Measurements from ENCODE around the gene RPEL1.
"Not testable (repeated sequence)": the region's sequence is repeated elsewhere in the genome, so short reads cannot be mapped to it uniquely, and the experiment has no call there.

RPEL1 gene

GRCh38 chr10:103245587-103245986 is at the start of gene RPEL1:
TSS of gene RPEL1 (plus strand) at chr10:103245887. CDS start at chr10:103245997, 110 bp downstream.
- not testable (repeated sequence) for H3K4me3 Mint-ChIP-seq, H3K27me3 Mint-ChIP-seq, ATAC-seq, H3K36me3 Mint-ChIP-seq, H3K27ac Mint-ChIP-seq, H3K9me3 Mint-ChIP-seq
- H3K4me1 Mint-ChIP-seq: peaks cover 17% of the 10 kb centered on the region

GRCh38 chr10:103196516-103196915 is 49.2 kb upstream of the RPEL1 start:
- no peak overlapping the region for H3K27ac Mint-ChIP-seq
- no peaks in the 10 kb centered on the region for H3K9me3 Mint-ChIP-seq
- H3K4me3 Mint-ChIP-seq: no peak overlapping the region
- ATAC-seq: no peak
- H3K27me3 Mint-ChIP-seq: no peaks in the 10 kb centered on the region
- peaks cover 24% of the 10 kb centered on the region for H3K4me1 Mint-ChIP-seq
- H3K36me3 Mint-ChIP-seq: peaks cover 5% of the 10 kb centered on the region

- Mint-ChIP-seq H3K27me3 (no peaks in the 10 kb centered on the region), H3K4me1 (peaks cover 18% of the 10 kb centered on the region), H3K4me3 (no peak overlapping the region), H3K27ac (no peak overlapping the region), H3K36me3 (peaks cover 5% of the 10 kb centered on the region), H3K9me3 (no peaks in the 10 kb centered on the region)
- no peak for ATAC-seq
These were observed 48.5 kb upstream of the RPEL1 start for GRCh38 chr10:103197174-103197573.

GRCh38 chr10:103197903-103198302 is 47.8 kb upstream of the RPEL1 start:
- H3K36me3 Mint-ChIP-seq: no peaks in the 10 kb centered on the region
- no peak overlapping the region for H3K27ac Mint-ChIP-seq
- H3K4me3 Mint-ChIP-seq: no peak overlapping the region
- ATAC-seq: no peak
- no peaks in the 10 kb centered on the region for H3K9me3 Mint-ChIP-seq
- no peaks in the 10 kb centered on the region for H3K27me3 Mint-ChIP-seq
- peaks cover 13% of the 10 kb centered on the region for H3K4me1 Mint-ChIP-seq

GRCh38 chr10:103198648-103199047 is 47.0 kb upstream of the RPEL1 start:
- no peak for ATAC-seq
- Mint-ChIP-seq H3K27ac (no peak overlapping the region), H3K27me3 (no peaks in the 10 kb centered on the region), H3K4me3 (no peak overlapping the region), H3K36me3 (no peaks in the 10 kb centered on the region), H3K9me3 (no peaks in the 10 kb centered on the region), H3K4me1 (peaks cover 7% of the 10 kb centered on the region)

GRCh38 chr10:103199488-103199887 is 46.2 kb upstream of the RPEL1 start:
- ATAC-seq: no peak
- no peaks in the 10 kb centered on the region for H3K27me3 Mint-ChIP-seq
- no peak overlapping the region for H3K27ac Mint-ChIP-seq
- H3K9me3 Mint-ChIP-seq: no peaks in the 10 kb centered on the region
- no peaks in the 10 kb centered on the region for H3K36me3 Mint-ChIP-seq
- H3K4me3 Mint-ChIP-seq: no peak overlapping the region
- H3K4me1 Mint-ChIP-seq: no peaks in the 10 kb centered on the region

GRCh38 chr10:103202319-103202718 is 43.4 kb upstream of the RPEL1 start:
- no peak overlapping the region for H3K4me3 Mint-ChIP-seq
- no peak for ATAC-seq

GRCh38 chr10:103203466-103203865 is 42.2 kb upstream of the RPEL1 start:
- H3K27me3 Mint-ChIP-seq: peaks cover 13% of the 10 kb centered on the region
- no peak for ATAC-seq
- peaks cover 12% of the 10 kb centered on the region for H3K9me3 Mint-ChIP-seq
- no peak overlapping the region for H3K27ac Mint-ChIP-seq
- H3K4me1 Mint-ChIP-seq: no peaks in the 10 kb centered on the region
- H3K4me3 Mint-ChIP-seq: no peak overlapping the region
- peaks cover 9% of the 10 kb centered on the region for H3K36me3 Mint-ChIP-seq

More at GRCh38 chr10:103202319-103202718, 43.4 kb upstream of the RPEL1 start:
- H3K9me3 Mint-ChIP-seq: peaks cover 12% of the 10 kb centered on the region
- H3K27me3 Mint-ChIP-seq: peaks cover 13% of the 10 kb centered on the region
- H3K27ac Mint-ChIP-seq: no peak overlapping the region
- peaks cover 9% of the 10 kb centered on the region for H3K36me3 Mint-ChIP-seq
- H3K4me1 Mint-ChIP-seq: no peaks in the 10 kb centered on the region

GRCh38 chr10:103204353-103205255 is 41.1 kb upstream of the RPEL1 start:
- Mint-ChIP-seq H3K4me3 (no peak overlapping the region), H3K4me1 (no peaks in the 10 kb centered on the region), H3K27ac (no peak overlapping the region), H3K27me3 (peaks cover 13% of the 10 kb centered on the region), H3K36me3 (peaks cover 9% of the 10 kb centered on the region), H3K9me3 (peaks cover 12% of the 10 kb centered on the region)
- no peak for ATAC-seq

- not testable (repeated sequence) for ATAC-seq, H3K4me1 Mint-ChIP-seq, H3K27ac Mint-ChIP-seq
These were observed 40.3 kb upstream of the RPEL1 start for GRCh38 chr10:103205401-103205800.

GRCh38 chr10:103206715-103207114 is 39.0 kb upstream of the RPEL1 start:
- not testable (repeated sequence) for H3K4me3 Mint-ChIP-seq, H3K27ac Mint-ChIP-seq, H3K4me1 Mint-ChIP-seq, H3K36me3 Mint-ChIP-seq, ATAC-seq
- peaks cover 13% of the 10 kb centered on the region for H3K27me3 Mint-ChIP-seq
- H3K9me3 Mint-ChIP-seq: peaks cover 12% of the 10 kb centered on the region

More at GRCh38 chr10:103205401-103205800, 40.3 kb upstream of the RPEL1 start:
- peaks cover 13% of the 10 kb centered on the region for H3K27me3 Mint-ChIP-seq
- H3K36me3 Mint-ChIP-seq, H3K4me3 Mint-ChIP-seq: not testable (repeated sequence)
- H3K9me3 Mint-ChIP-seq: peaks cover 12% of the 10 kb centered on the region

- H3K4me3 Mint-ChIP-seq: no peak overlapping the region
- H3K36me3 Mint-ChIP-seq: peaks cover 14% of the 10 kb centered on the region
- no peak for ATAC-seq
- H3K27ac Mint-ChIP-seq: no peak overlapping the region
- peaks cover 15% of the 10 kb centered on the region for H3K9me3 Mint-ChIP-seq
- H3K27me3 Mint-ChIP-seq: peaks cover 13% of the 10 kb centered on the region
- H3K4me1 Mint-ChIP-seq: no peaks in the 10 kb centered on the region
These were observed 38.5 kb upstream of the RPEL1 start for GRCh38 chr10:103207141-103207540.

GRCh38 chr10:103207643-103208042 is 38.0 kb upstream of the RPEL1 start:
- Mint-ChIP-seq H3K9me3 (peaks cover 19% of the 10 kb centered on the region), H3K27me3 (peaks cover 13% of the 10 kb centered on the region), H3K36me3 (peaks cover 19% of the 10 kb centered on the region)
- H3K27ac Mint-ChIP-seq, H3K4me1 Mint-ChIP-seq, ATAC-seq, H3K4me3 Mint-ChIP-seq: not testable (repeated sequence)

- H3K36me3 Mint-ChIP-seq: peaks cover 23% of the 10 kb centered on the region
- not testable (repeated sequence) for H3K4me1 Mint-ChIP-seq, ATAC-seq, H3K4me3 Mint-ChIP-seq, H3K27ac Mint-ChIP-seq
- H3K9me3 Mint-ChIP-seq: peaks cover 22% of the 10 kb centered on the region
- H3K27me3 Mint-ChIP-seq: peaks cover 13% of the 10 kb centered on the region
These were observed 35.4 kb upstream of the RPEL1 start for GRCh38 chr10:103210262-103210661.

- H3K27ac Mint-ChIP-seq: no peak overlapping the region
- no peak for ATAC-seq
- H3K4me3 Mint-ChIP-seq: no peak overlapping the region
- H3K9me3 Mint-ChIP-seq: peaks cover 11% of the 10 kb centered on the region
- no peaks in the 10 kb centered on the region for H3K4me1 Mint-ChIP-seq
- no peaks in the 10 kb centered on the region for H3K27me3 Mint-ChIP-seq
- peaks cover 14% of the 10 kb centered on the region for H3K36me3 Mint-ChIP-seq
These were observed 30.1 kb upstream of the RPEL1 start for GRCh38 chr10:103215601-103216000.

- not testable (repeated sequence) for ATAC-seq, H3K4me3 Mint-ChIP-seq, H3K27ac Mint-ChIP-seq, H3K27me3 Mint-ChIP-seq, H3K4me1 Mint-ChIP-seq
- H3K9me3 Mint-ChIP-seq: peaks cover 11% of the 10 kb centered on the region
- H3K36me3 Mint-ChIP-seq: peaks cover 14% of the 10 kb centered on the region
These were observed 29.3 kb upstream of the RPEL1 start for GRCh38 chr10:103216362-103216761.
